HG03039 (cell line): Measurements from ENCODE around the gene HAUS3.

Source experiments
- ATAC-seq: cut with Tn5 transposase; IDR thresholded peaks from one replicate; pipeline ENCODE4 v1.9.1; 2021; ENCODE audit warnings: mild to moderate bottlenecking, moderate library complexity; ENCODE audit not compliant: unreplicated experiment

HAUS3 gene

GRCh38 chr4:2264481-2265041 is 22.6 kb upstream of the HAUS3 start:
- no peak for ATAC-seq

GRCh38 chr4:2263926-2264321 is 22.0 kb upstream of the HAUS3 start:
- ATAC-seq, result no peak

DNA sequence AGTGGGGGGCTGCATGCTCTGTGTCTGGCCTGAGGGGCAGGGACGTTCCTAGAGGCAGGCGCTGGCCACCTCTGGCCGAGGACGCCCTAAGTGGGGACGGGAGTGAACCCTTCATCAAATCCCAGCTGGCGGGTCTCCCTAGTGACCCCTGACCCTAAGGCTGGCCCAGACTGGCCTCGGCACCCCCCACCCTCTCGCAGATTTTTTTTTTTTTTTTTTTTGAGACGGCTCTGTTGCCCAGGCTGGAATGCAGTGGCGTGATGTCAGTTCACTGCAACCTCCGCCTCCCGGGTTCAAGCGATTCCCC is 21.0 kb upstream of the HAUS3 start:
- no peak for ATAC-seq

DNA sequence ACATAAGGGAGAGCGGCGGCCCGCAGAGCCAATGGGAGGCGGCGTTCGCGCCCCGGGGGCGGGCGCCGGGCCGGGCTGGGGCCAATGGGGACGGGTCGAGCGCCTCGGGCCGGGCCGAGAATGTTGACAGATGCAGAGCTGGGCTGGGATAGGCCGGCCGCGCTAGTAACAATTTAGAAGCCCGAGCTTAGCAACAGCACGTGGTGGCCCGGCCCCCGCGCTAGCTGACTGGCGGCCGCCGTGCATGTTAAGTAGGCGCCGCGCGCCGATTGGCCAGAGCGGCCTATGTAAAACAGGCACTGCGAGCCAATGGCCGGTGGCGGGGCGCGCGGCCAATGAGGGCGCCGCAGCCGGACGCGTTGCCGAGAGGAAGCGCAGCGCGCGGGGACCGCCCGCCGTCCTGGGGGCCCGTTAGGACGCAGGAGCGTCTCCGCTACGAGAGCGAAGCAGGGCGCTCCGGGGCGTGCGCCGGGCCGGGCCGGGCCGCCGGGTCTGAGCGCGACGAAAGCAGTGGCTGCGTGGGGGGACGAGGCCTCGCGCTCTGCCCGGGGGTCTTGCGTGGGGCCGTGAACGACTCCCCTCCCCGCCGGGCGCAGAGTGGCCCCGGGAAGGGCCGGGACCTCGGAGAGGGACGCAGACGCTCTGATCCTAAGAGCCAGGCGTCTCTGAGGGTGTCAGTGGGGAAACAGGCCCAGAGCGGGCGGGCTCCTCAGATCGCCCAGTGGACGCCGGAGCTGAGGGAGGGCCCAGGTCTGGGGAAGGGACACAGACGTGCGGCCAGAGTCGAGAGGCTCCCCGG is 20.4 kb upstream of the HAUS3 start:
- ATAC-seq, result peak; percentile 86

GRCh38 chr4:2261853-2262144 is 19.9 kb upstream of the HAUS3 start, which contains the start of gene MXD4:
Gene MXD4 (minus strand): TSS chr4:2262109. CDS start chr4:2261980, 129 bp downstream.
- ATAC-seq, result peak; percentile 6

- peak; percentile 28 for ATAC-seq
Measured at GRCh38 chr4:2261110-2261852, 19.4 kb upstream of the HAUS3 start.

- no peak for ATAC-seq
Measured at GRCh38 chr4:2260344-2261109, 18.6 kb upstream of the HAUS3 start.

- ATAC-seq, result no peak
Measured at GRCh38 chr4:2259541-2260343, 17.8 kb upstream of the HAUS3 start.

GRCh38 chr4:2259036-2259540 is 17.2 kb upstream of the HAUS3 start:
- ATAC-seq, result no peak

- ATAC-seq, result no peak
Measured at GRCh38 chr4:2258091-2259035, 16.4 kb upstream of the HAUS3 start.

DNA sequence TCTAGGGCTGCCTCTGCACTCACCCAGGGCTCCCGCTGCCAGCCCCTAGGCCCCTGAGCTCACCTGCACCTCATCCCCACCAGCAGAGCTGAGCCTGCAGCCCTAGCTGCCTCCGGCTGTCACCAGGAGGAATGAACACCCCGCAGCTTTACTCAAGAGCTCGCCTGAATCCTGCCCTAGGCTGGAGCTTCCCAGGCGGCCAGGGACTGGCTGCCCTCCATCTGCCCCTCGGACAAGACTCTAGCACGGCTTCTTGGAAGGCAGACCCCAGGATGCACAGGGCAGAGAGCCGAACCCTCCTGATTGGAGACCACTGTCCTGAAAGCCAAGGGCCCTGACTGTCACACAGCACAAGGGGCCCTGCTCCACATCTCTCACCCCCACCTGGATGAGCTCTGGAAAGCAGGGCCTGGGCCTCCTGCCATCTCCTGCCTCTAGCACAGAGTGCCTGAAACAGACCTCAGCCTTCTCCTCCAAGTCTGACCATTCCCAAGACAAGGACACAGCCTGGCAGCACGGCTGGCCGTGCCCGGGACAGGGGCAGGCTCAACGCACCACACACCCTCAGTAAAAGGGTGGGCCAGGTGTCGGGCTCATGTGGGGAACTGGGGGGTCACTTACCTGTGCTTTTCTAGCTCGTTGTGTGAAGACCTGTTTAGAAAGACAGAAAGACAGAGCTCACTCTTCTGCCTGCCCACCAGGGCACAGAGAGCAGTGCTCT is 15.6 kb upstream of the HAUS3 start:
- ATAC-seq, result no peak

- no peak for ATAC-seq
Measured at GRCh38 chr4:2256781-2257191, 14.9 kb upstream of the HAUS3 start.

- ATAC-seq, result no peak
Measured at GRCh38 chr4:2256156-2256731, 14.3 kb upstream of the HAUS3 start.

DNA sequence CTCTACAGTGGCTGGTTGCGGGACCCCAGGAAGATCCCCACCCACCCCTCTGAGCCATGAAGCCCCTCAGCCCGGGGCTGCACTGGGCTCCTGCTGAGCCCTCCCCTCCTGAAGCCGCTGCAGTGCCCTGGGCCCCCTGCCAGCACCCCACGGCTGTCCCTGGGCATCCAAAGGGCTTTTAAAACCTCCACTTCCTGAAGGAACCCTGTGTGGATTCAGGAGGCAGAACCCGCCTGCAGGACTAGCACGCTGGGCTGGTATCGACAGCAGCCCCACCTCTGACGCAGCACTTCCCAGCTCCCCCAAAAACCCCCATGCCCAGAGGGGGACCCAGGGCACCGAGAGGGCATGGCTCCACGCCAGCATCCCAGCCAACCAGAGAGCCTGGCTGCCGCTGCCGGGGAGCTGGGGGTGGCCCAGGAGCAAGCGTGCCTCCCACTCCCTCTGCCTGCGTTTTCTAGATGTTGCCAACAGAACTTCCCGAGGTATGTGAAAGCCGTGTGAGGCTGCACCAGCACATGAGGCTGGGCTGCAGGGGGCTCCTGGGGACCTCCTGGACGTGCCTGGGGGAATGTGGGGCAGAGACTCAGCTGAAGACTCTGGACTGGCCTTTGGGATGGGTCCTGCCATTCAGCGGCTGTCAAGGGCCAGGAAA is 13.7 kb upstream of the HAUS3 start:
- ATAC-seq, result no peak

- no peak for ATAC-seq
Measured at GRCh38 chr4:2254665-2255500, 13.0 kb upstream of the HAUS3 start.

GRCh38 chr4:2253160-2254084 is 11.5 kb upstream of the HAUS3 start:
- no peak for ATAC-seq
